ENCODE results near the gene GBE1. TPM values are rescaled to one million over a fixed set of nuclear protein-coding genes. Genes with fewer than 3 reads are reported as not detected.

The GBE1 gene
- total RNA-seq, 4 donors from 2014 or later, result 15.8 to 28.6 (median 20.5) TPM

- no peak for DNase-seq (ENCODE audit: low spot score in 2 of 2)
- Histone ChIP-seq H3K27ac (no peak overlapping the region), H3K9me3 (no peaks in the 10 kb centered on the region), H3K4me1 (no peaks in the 10 kb centered on the region), H3K36me3 (no peaks in the 10 kb centered on the region), H3K4me3 (no peak overlapping the region), H3K27me3 (no peaks in the 10 kb centered on the region)
- TF ChIP-seq CTCF (IDR thresholded peaks at IDR 0.05), result no peak
- TF ChIP-seq EP300 (IDR thresholded peaks at IDR 0.05), result no peak
- TF ChIP-seq POLR2AphosphoS5 (IDR thresholded peaks at IDR 0.05), result no peak
- TF ChIP-seq POLR2A (IDR thresholded peaks at IDR 0.05), result no peak
These were observed 123.0 kb downstream of the GBE1 start for GRCh38 chr3:81638480-81638879.

GRCh38 chr3:81632659-81633058 lies 128.8 kb downstream of the GBE1 start:
- Histone ChIP-seq H3K4me3 (no peak overlapping the region), H3K27me3 (no peaks in the 10 kb centered on the region), H3K36me3 (peaks cover 9% of the 10 kb centered on the region), H3K9me3 (no peaks in the 10 kb centered on the region), H3K4me1 (no peaks in the 10 kb centered on the region), H3K27ac (no peak overlapping the region)
- DNase-seq (ENCODE audit: low spot score in 2 of 2), result no peak
- WGBS, result 77% methylated on average over 2 of the region's 2 CpGs
- TF ChIP-seq CTCF (IDR thresholded peaks at IDR 0.05), result no peak
- no peak for TF ChIP-seq POLR2A (IDR thresholded peaks at IDR 0.05)
- no peak for TF ChIP-seq EP300 (IDR thresholded peaks at IDR 0.05)
- no peak for TF ChIP-seq POLR2AphosphoS5 (IDR thresholded peaks at IDR 0.05)

- Histone ChIP-seq H3K9me3 (no peaks in the 10 kb centered on the region), H3K4me1 (no peaks in the 10 kb centered on the region), H3K4me3 (no peak overlapping the region), H3K27me3 (no peaks in the 10 kb centered on the region), H3K27ac (no peak overlapping the region), H3K36me3 (peaks cover 4% of the 10 kb centered on the region)
- WGBS, result 79% methylated on average over 2 of the region's 2 CpGs
- no peak for DNase-seq (ENCODE audit: low spot score in 2 of 2)
- TF ChIP-seq POLR2AphosphoS5 (IDR thresholded peaks at IDR 0.05), result no peak
- no peak for TF ChIP-seq CTCF (IDR thresholded peaks at IDR 0.05)
- no peak for TF ChIP-seq EP300 (IDR thresholded peaks at IDR 0.05)
- TF ChIP-seq POLR2A (IDR thresholded peaks at IDR 0.05), result no peak
These were observed 136.7 kb downstream of the GBE1 start for GRCh38 chr3:81624756-81625155.

DNA sequence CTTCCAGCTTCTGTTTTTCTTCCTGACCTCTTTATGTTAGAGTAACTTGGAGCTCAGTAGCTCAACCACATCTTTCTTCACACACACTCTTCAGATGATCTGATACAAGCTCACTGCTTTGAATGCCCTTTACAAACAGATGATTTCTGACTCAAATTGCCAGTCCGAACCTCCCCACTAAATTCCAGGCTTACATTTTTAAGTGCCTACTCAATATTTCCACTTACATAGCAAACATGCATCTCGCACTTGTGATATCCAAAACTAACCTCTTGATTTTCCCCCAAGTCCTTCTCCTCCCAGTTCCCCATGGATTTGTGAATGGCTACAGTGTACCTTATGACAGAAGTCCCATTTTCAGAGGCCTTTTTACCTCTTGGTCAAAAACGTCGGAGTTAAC lies 139.1 kb downstream of the GBE1 start:
- Histone ChIP-seq H3K4me1 (no peaks in the 10 kb centered on the region), H3K27me3 (no peaks in the 10 kb centered on the region), H3K36me3 (no peaks in the 10 kb centered on the region), H3K9me3 (no peaks in the 10 kb centered on the region), H3K4me3 (no peak overlapping the region), H3K27ac (no peak overlapping the region)
- WGBS, result 81% methylated on average over 4 of the region's 4 CpGs
- TF ChIP-seq POLR2A (IDR thresholded peaks at IDR 0.05), result no peak
- TF ChIP-seq POLR2AphosphoS5 (IDR thresholded peaks at IDR 0.05), result no peak
- DNase-seq (ENCODE audit: low spot score in 2 of 2), result no peak

DNA sequence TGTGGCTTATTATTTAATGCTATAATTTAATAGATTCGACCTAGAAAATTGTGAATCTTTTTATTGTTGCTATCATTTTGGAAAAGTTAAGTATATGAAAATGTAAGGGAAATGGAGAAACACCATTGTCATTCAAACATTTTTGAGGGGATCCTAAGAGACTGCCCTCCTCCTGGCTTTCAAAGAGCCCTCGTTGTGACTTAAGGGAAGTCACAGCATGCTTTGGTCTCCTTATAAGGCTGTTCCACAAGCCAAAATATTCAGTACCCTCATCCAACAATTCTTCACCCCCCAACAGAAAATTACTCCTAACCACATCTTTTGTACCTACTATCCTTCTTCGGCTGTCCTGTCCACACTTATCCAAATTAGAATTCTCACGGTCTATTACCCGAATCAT lies 140.2 kb downstream of the GBE1 start:
- Histone ChIP-seq H3K27ac (no peak overlapping the region), H3K4me1 (no peaks in the 10 kb centered on the region), H3K4me3 (no peak overlapping the region), H3K27me3 (no peaks in the 10 kb centered on the region), H3K9me3 (no peaks in the 10 kb centered on the region), H3K36me3 (no peaks in the 10 kb centered on the region)
- 94% methylated on average over 5 of the region's 5 CpGs for WGBS
- no peak for DNase-seq (ENCODE audit: low spot score in 2 of 2)
- TF ChIP-seq POLR2A (IDR thresholded peaks at IDR 0.05), result no peak
- no peak for TF ChIP-seq CTCF (IDR thresholded peaks at IDR 0.05)
- no peak for TF ChIP-seq EP300 (IDR thresholded peaks at IDR 0.05)
- no peak for TF ChIP-seq POLR2AphosphoS5 (IDR thresholded peaks at IDR 0.05)

DNA sequence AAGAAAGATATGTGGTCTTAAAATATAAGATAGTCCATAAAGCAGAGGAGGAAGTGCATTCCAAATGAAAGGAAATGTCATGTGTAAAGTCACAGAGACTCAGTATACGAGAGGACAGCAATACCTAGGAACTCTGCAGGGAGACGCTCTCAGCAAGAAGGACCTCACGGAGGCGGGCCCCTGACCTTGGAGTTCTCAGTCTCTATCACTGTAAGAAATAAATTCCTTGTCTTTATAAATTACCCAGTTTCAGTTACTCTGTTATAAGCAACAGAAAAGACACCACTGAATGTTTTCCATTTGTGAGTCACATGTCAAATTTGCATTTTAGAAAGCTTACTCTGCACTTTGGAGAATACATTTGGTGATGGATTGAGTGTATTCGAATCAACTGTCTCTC lies 140.6 kb downstream of the GBE1 start:
- TF ChIP-seq POLR2AphosphoS5 (IDR thresholded peaks at IDR 0.05) (no peak), POLR2A (IDR thresholded peaks at IDR 0.05) (no peak), EP300 (IDR thresholded peaks at IDR 0.05) (no peak), CTCF (IDR thresholded peaks at IDR 0.05) (no peak)
- Histone ChIP-seq H3K27me3 (no peaks in the 10 kb centered on the region), H3K4me3 (no peak overlapping the region), H3K27ac (no peak overlapping the region), H3K36me3 (no peaks in the 10 kb centered on the region), H3K9me3 (no peaks in the 10 kb centered on the region), H3K4me1 (no peaks in the 10 kb centered on the region)
- 91% methylated on average over 5 of the region's 5 CpGs for WGBS
- no peak for DNase-seq (ENCODE audit: low spot score in 2 of 2)

Data from suprapubic skin (tissue), 4 donors.